OCI-LY7 (cell line): ENCODE data around the gene PADI4. TPM values are rescaled to one million over a fixed set of nuclear protein-coding genes. Genes with fewer than 3 reads are reported as not detected.

Source experiments
- BruUV-seq: library from RNA; stranded (reverse); fragments of 400-500 nt; replicated peaks from 2 replicates; lab custom pipeline; 2021; lab: Mats Ljungman, UMichigan
- CTCF ChIA-PET: fragments of 300-600 bp; sonication (Branson Sonifier 250); formaldehyde crosslinking; loops from one replicate; lab custom pipeline; 2022; ENCODE audit warnings: antibody characterized with exemption; ENCODE audit not compliant: unreplicated experiment; lab: Charles Lee
- POLR2A ChIA-PET: fragments of 300-600 bp; sonication (Branson Sonifier 250); formaldehyde crosslinking; loops from one replicate; lab custom pipeline; 2022; ENCODE audit warnings: antibody characterized with exemption; lab: Charles Lee
- DNase-seq: peaks from one replicate; pipeline ENCODE4 v3.0.0-alpha.2; 2015; ENCODE audit warnings: low spot score
- H2AFZ ChIP-seq: fragments of 200-600 bp; sonication (generic), shearing (Covaris generic); 2 replicates; pipeline ENCODE4 v1.6.1; 2014; ENCODE audit warnings: mild to moderate bottlenecking, antibody characterized with exemption, low read length, moderate library complexity
- H3K27ac ChIP-seq: fragments of 200-600 bp; sonication (generic); 2 replicates; pipeline ENCODE4 v1.5.1; 2014; ENCODE audit warnings: mixed run types, low read depth, mild to moderate bottlenecking, moderate library complexity, low read length, inconsistent platforms; ENCODE audit not compliant: poor library complexity, severe bottlenecking
- H3K36me3 ChIP-seq: fragments of 200-600 bp; sonication (generic); 2 replicates; pipeline ENCODE4 v1.6.1; 2014; ENCODE audit warnings: mild to moderate bottlenecking, antibody characterized with exemption, low read length, moderate library complexity, mixed read lengths; ENCODE audit not compliant: insufficient read depth
- H3K4me1 ChIP-seq: fragments of 200-600 bp; sonication (generic); 2 replicates; pipeline ENCODE4 v1.5.1; 2014; ENCODE audit warnings: mild to moderate bottlenecking, low read length; ENCODE audit not compliant: insufficient read depth, poor library complexity, severe bottlenecking
- H3K4me2 ChIP-seq: fragments of 200-600 bp; sonication (generic); 2 replicates; pipeline ENCODE4 v1.6.1; 2014; ENCODE audit warnings: mild to moderate bottlenecking, low read length
- H3K4me3 ChIP-seq: fragments of 200-600 bp; sonication (generic); 2 replicates; pipeline ENCODE4 v1.5.1; 2014; ENCODE audit warnings: mild to moderate bottlenecking, low read depth, low read length; ENCODE audit not compliant: poor library complexity, severe bottlenecking
- H3K79me2 ChIP-seq: fragments of 200-600 bp; sonication (generic); 2 replicates; pipeline ENCODE4 v1.6.1; 2016; ENCODE audit warnings: low read depth, mild to moderate bottlenecking, low read length, moderate library complexity, mixed read lengths; ENCODE audit not compliant: insufficient read depth
- H3K9me2 ChIP-seq: fragments of 200-600 bp; sonication (generic); 2 replicates; pipeline ENCODE4 v1.6.1; 2016; ENCODE audit warnings: mild to moderate bottlenecking, low read length, mixed read lengths; ENCODE audit not compliant: insufficient read depth
- H3K9me3 ChIP-seq: fragments of 200-600 bp; sonication (generic); 2 replicates; pipeline ENCODE4 v1.6.1; 2014; ENCODE audit warnings: mild to moderate bottlenecking, mixed run types, low read length, mixed read lengths
- H4K20me1 ChIP-seq: fragments of 200-600 bp; sonication (generic); 2 replicates; pipeline ENCODE4 v1.6.1; 2014; ENCODE audit warnings: mild to moderate bottlenecking, antibody characterized with exemption, low read length, moderate library complexity, mixed read lengths; ENCODE audit not compliant: insufficient read depth
- CTCF ChIP-seq: fragments of 200-600 bp; sonication (generic); conservative IDR thresholded peaks from 2 replicates; pipeline ENCODE4 v1.5.1; 2014; ENCODE audit warnings: mild to moderate bottlenecking, antibody characterized with exemption, low read length, moderate library complexity, mixed read lengths
- EZH2phosphoT487 ChIP-seq: fragments of 200-600 bp; sonication (generic); IDR thresholded peaks from 2 replicates; pipeline ENCODE4 v1.6.1; 2018; ENCODE audit warnings: low read depth, borderline replicate concordance, mild to moderate bottlenecking, mixed run types, antibody characterized with exemption, low read length, moderate library complexity, mixed read lengths
- intact Hi-C: fragments of 100-400 bp; cut with micrococcal nuclease; formaldehyde crosslinking; loops from one replicate; pipeline ENCODE4 v1.10.0; 2022; ENCODE audit not compliant: unreplicated experiment
- total RNA-seq, 2 experiments: library from RNA; depleted of rRNA in 1 of 2; stranded (reverse); fragments of >200 nt in 1 of 2; shearing (Covaris generic) in 1 of 2; gene quantifications; 2 replicates each; pipeline ENCODE4 v1.2.3, GENCODE V29; 2014 to 2022

The PADI4 gene
- total RNA-seq, 2 experiments from 2014 or later, result 0.19 TPM; not detected in 1

- no peaks in the 10 kb centered on the region for H3K4me1 ChIP-seq
- no peak for TF ChIP-seq EZH2phosphoT487
- TF ChIP-seq CTCF, result no peak
- H3K79me2 ChIP-seq, result no peaks in the 10 kb centered on the region
- H3K27ac ChIP-seq, result no peak overlapping the region
- no peak overlapping the region for H3K4me3 ChIP-seq
- intact Hi-C loops, result no loop called here
- ChIA-PET POLR2A (interaction anchor here (0.6 kb wide), 1 partner anchor 16 kb away, joined by 6 read pairs; no protein-coding TSS in a partner anchor), CTCF (no interaction called here)
- no peaks in the 10 kb centered on the region; the same call in 1 of the 2 replicates for H4K20me1 ChIP-seq
- no peak overlapping the region for H3K4me2 ChIP-seq
- no peaks in the 10 kb centered on the region for H3K9me3 ChIP-seq
- no peak for DNase-seq
- H3K36me3 ChIP-seq, result peaks cover 10% of the 10 kb centered on the region; the same call in 1 of the 2 replicates
- BruUV-seq, result no TSS peak
- no peaks in the 10 kb centered on the region for H3K9me2 ChIP-seq
- H2AFZ ChIP-seq, result no peak overlapping the region
Measured at GRCh38 chr1:17401841-17402240, 93.8 kb downstream of the PADI4 start.

- no TSS peak for BruUV-seq
- no peaks in the 10 kb centered on the region for H3K4me1 ChIP-seq
- H3K4me3 ChIP-seq, result no peak overlapping the region
- no peak overlapping the region for H3K27ac ChIP-seq
- no peak for DNase-seq
- no peaks in the 10 kb centered on the region for H3K9me3 ChIP-seq
- H3K9me2 ChIP-seq, result no peaks in the 10 kb centered on the region
- no peak for TF ChIP-seq EZH2phosphoT487
- TF ChIP-seq CTCF, result no peak
- peaks cover 22% of the 10 kb centered on the region for H3K36me3 ChIP-seq
- H3K79me2 ChIP-seq, result no peaks in the 10 kb centered on the region
- POLR2A ChIA-PET, result interaction anchor here (0.8 kb wide), 1 partner anchor 17 kb away, joined by 3 read pairs; no protein-coding TSS in a partner anchor
- CTCF ChIA-PET, result no interaction called here
- H2AFZ ChIP-seq, result no peak overlapping the region
- H4K20me1 ChIP-seq, result no peaks in the 10 kb centered on the region; the same call in 1 of the 2 replicates
- H3K4me2 ChIP-seq, result no peak overlapping the region
- intact Hi-C loops, result no loop called here
Measured at GRCh38 chr1:17403081-17403480, 95.1 kb downstream of the PADI4 start.

GRCh38 chr1:17404034-17404684 lies 96.2 kb downstream of the PADI4 start:
- Histone ChIP-seq H4K20me1 (no peaks in the 10 kb centered on the region; the same call in 1 of the 2 replicates), H3K9me2 (no peaks in the 10 kb centered on the region), H3K9me3 (no peaks in the 10 kb centered on the region), H3K79me2 (no peaks in the 10 kb centered on the region), H3K4me1 (no peaks in the 10 kb centered on the region), H3K27ac (no peak overlapping the region), H3K4me3 (no peak overlapping the region), H3K4me2 (no peak overlapping the region), H3K36me3 (peaks cover 33% of the 10 kb centered on the region), H2AFZ (no peak overlapping the region)
- no TSS peak for BruUV-seq
- intact Hi-C loops, result no loop called here
- TF ChIP-seq EZH2phosphoT487 (no peak), CTCF (no peak)
- POLR2A ChIA-PET, result no interaction called here
- DNase-seq, result no peak
- CTCF ChIA-PET, result no interaction called here
